ENCODE data around the gene SLC8A2. TPM values are rescaled to one million over a fixed set of nuclear protein-coding genes. Genes with fewer than 3 reads are reported as not detected.

SLC8A2 gene
- total RNA-seq, 2 donors from 2014 or later = 2.5 to 3.6 TPM

GRCh38 chr19:47514151-47514868 lies 42.6 kb upstream of the SLC8A2 start:
- Histone ChIP-seq H3K9ac (ENCODE audit: extremely low read depth, low read length, poor library complexity, severe bottlenecking) (peak overlapping the region; percentile 96), H3K4me1 (ENCODE audit: control insufficient read depth, insufficient read depth, low read length) (no peaks in the 10 kb centered on the region), H3K36me3 (ENCODE audit: control insufficient read depth, insufficient read depth, low read length) (peaks cover 6% of the 10 kb centered on the region), H3K9me3 (ENCODE audit: control insufficient read depth, low read length) (no peaks in the 10 kb centered on the region), H3K4me3 (ENCODE audit: low read length) (peak overlapping the region; percentile 96), H3K27ac (ENCODE audit: low read depth, low read length) (peak overlapping the region; percentile 85), H3K27me3 (ENCODE audit: control insufficient read depth, insufficient read depth, low read length, poor library complexity, severe bottlenecking) (no peaks in the 10 kb centered on the region)
- WGBS, 2 experiments (ENCODE audit: insufficient coverage in 1 of 2, insufficient read length in 1 of 2) = 8 to 9% methylated on average over 37 to 40 of the region's 40 CpGs
- Mint-ChIP-seq H3K9me3 (no peaks in the 10 kb centered on the region), H3K27ac (peak overlapping the region; percentile 98), H3K36me3 (ENCODE audit: low read depth) (no peaks in the 10 kb centered on the region), H3K27me3 (ENCODE audit: insufficient read depth) (no peaks in the 10 kb centered on the region), H3K4me1 (peaks cover 30% of the 10 kb centered on the region), H3K4me3 (peak overlapping the region; percentile 99)
- DNase-seq = no peak
- TF ChIP-seq CTCF (conservative IDR thresholded peaks at IDR 0.05) = no peak

GRCh38 chr19:47512948-47513319 lies 41.2 kb upstream of the SLC8A2 start:
- no peaks in the 10 kb centered on the region for H3K36me3 Mint-ChIP-seq (ENCODE audit: low read depth)
- H3K27ac ChIP-seq (ENCODE audit: low read depth, low read length) = no peak overlapping the region
- no peak overlapping the region for H3K9ac ChIP-seq (ENCODE audit: extremely low read depth, low read length, poor library complexity, severe bottlenecking)
- no peaks in the 10 kb centered on the region for H3K4me1 ChIP-seq (ENCODE audit: control insufficient read depth, insufficient read depth, low read length)
- H3K9me3 ChIP-seq (ENCODE audit: control insufficient read depth, low read length) = no peaks in the 10 kb centered on the region
- no peaks in the 10 kb centered on the region for H3K27me3 ChIP-seq (ENCODE audit: control insufficient read depth, insufficient read depth, low read length, poor library complexity, severe bottlenecking)
- peak overlapping the region; percentile 99 for H3K4me3 Mint-ChIP-seq
- 79 to 81% methylated on average over 8 of the region's 8 CpGs for WGBS, 2 experiments (ENCODE audit: insufficient coverage in 1 of 2, insufficient read length in 1 of 2)
- peak overlapping the region; percentile 98 for H3K27ac Mint-ChIP-seq
- no peaks in the 10 kb centered on the region for H3K9me3 Mint-ChIP-seq
- peaks cover 6% of the 10 kb centered on the region for H3K36me3 ChIP-seq (ENCODE audit: control insufficient read depth, insufficient read depth, low read length)
- no peak for TF ChIP-seq CTCF (conservative IDR thresholded peaks at IDR 0.05)
- no peaks in the 10 kb centered on the region for H3K27me3 Mint-ChIP-seq (ENCODE audit: insufficient read depth)
- peaks cover 27% of the 10 kb centered on the region for H3K4me1 Mint-ChIP-seq
- peak overlapping the region; percentile 96 for H3K4me3 ChIP-seq (ENCODE audit: low read length)
- DNase-seq = peak; percentile 44

- H3K9ac ChIP-seq (ENCODE audit: extremely low read depth, low read length, poor library complexity, severe bottlenecking) = no peak overlapping the region
- 85 to 89% methylated on average over 11 of the region's 11 CpGs for WGBS, 2 experiments (ENCODE audit: insufficient coverage in 1 of 2, insufficient read length in 1 of 2)
- no peak overlapping the region for H3K4me3 ChIP-seq (ENCODE audit: low read length)
- no peaks in the 10 kb centered on the region for H3K4me1 ChIP-seq (ENCODE audit: control insufficient read depth, insufficient read depth, low read length)
- H3K36me3 ChIP-seq (ENCODE audit: control insufficient read depth, insufficient read depth, low read length) = peaks cover 8% of the 10 kb centered on the region
- H3K27ac ChIP-seq (ENCODE audit: low read depth, low read length) = no peak overlapping the region
- Mint-ChIP-seq H3K27me3 (ENCODE audit: insufficient read depth) (no peaks in the 10 kb centered on the region), H3K4me1 (peaks cover 27% of the 10 kb centered on the region), H3K4me3 (peak overlapping the region; percentile 99), H3K27ac (peak overlapping the region; percentile 98), H3K36me3 (ENCODE audit: low read depth) (no peaks in the 10 kb centered on the region), H3K9me3 (no peaks in the 10 kb centered on the region)
- DNase-seq = peak; percentile 34
- no peaks in the 10 kb centered on the region for H3K27me3 ChIP-seq (ENCODE audit: control insufficient read depth, insufficient read depth, low read length, poor library complexity, severe bottlenecking)
- H3K9me3 ChIP-seq (ENCODE audit: control insufficient read depth, low read length) = no peaks in the 10 kb centered on the region
- TF ChIP-seq CTCF (conservative IDR thresholded peaks at IDR 0.05) = no peak
These were observed 40.7 kb upstream of the SLC8A2 start for GRCh38 chr19:47512183-47512947.

Data from endodermal cell (in vitro differentiated cells).